ENCODE results near the gene ZNF207. TPM values are rescaled to one million over a fixed set of nuclear protein-coding genes. Genes with fewer than 3 reads are reported as not detected.

The ZNF207 gene
- total and polyA plus RNA-seq, 10 of the 15 experiments (the other 5 are each of a cell fraction or from before 2014, with no cell fraction given): 156 to 348 (median 205) TPM

DNA sequence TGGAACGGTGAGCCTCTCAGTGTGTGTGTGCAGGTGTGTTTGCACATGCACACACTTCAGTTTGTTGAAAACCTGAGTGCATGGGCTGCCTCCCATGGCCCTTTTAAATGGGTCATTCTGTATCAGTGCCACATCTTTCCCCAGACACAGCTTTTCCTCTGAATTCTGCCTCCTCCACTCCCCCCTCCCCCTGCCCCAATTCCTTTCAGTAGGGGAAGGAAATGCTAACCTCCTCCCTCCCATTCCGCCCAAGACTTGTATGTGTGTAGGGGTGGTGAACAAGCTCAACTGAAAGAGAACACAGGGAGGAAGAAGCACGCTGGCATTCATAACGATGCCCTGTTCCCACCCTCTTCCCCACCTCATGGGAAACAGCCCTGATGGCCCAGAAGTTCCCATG, 42.3 kb upstream of the ZNF207 start:
- intact Hi-C loops (cut with micrococcal nuclease; ENCODE audit: unreplicated experiment): no loop called here
- ChIA-PET CTCF (interaction anchor here (2.5 kb wide), 1 partner anchor 12 kb away, joined by 10 read pairs; no protein-coding TSS in a partner anchor), SMC1A (ENCODE audit: uncharacterized antibody, unreplicated experiment) (no interaction called here), RAD21 (ENCODE audit: unreplicated experiment) (no interaction called here), POLR2A (interaction anchor here (0.6 kb wide), 1 partner anchor 11 kb away, joined by 5 read pairs; no protein-coding TSS in a partner anchor)
- no peak for FAIRE-seq
- Histone ChIP-seq H3K9ac (ENCODE audit: control insufficient read depth, insufficient read depth, low read length) (no peak overlapping the region), H3K9me3 (replicated peaks; ENCODE audit: control insufficient read depth, insufficient read depth, low read length) (no peaks in the 10 kb centered on the region), H3K4me3 (no peak overlapping the region), H4K20me1 (ENCODE audit: control insufficient read depth, insufficient read depth) (no peaks in the 10 kb centered on the region), H3K27me3 (replicated peaks in 1 of 2; ENCODE audit: control insufficient read depth in 2 of 2, insufficient read depth in 2 of 2, low read length in 1 of 2) (peaks cover 0 to 9% of the 10 kb centered on the region in 2 experiments; a peak in 2 of 4 replicates), H2AFZ (ENCODE audit: control insufficient read depth, low read depth, low read length) (no peak overlapping the region), H3K4me1 (ENCODE audit: control insufficient read depth, insufficient read depth, low read length) (no peaks in the 10 kb centered on the region), H3K36me3 (ENCODE audit: control insufficient read depth in 2 of 2, insufficient read depth in 2 of 2, low read length in 1 of 2) (no peaks in the 10 kb centered on the region), H3K79me2 (ENCODE audit: control insufficient read depth, insufficient read depth, low read length) (no peaks in the 10 kb centered on the region), H3K4me2 (ENCODE audit: control insufficient read depth, insufficient read depth) (no peak overlapping the region), H3K27ac (ENCODE audit: control insufficient read depth, insufficient read depth) (no peak overlapping the region)
- no peak for DNase-seq (ENCODE audit: low read depth, low spot score)
- no TSS peak for BruUV-seq (replicated peaks)
- ATAC-seq: no peak
- in situ Hi-C loops (cut with MboI): no loop called here
- 4% methylated on average over 4 of the region's 4 CpGs for WGBS (ENCODE audit: insufficient coverage, insufficient replicate concordance, low lambda C conversion rate, missing lambda C conversion rate)
- TF ChIP-seq SIN3A (IDR thresholded peaks at IDR 0.05; ENCODE audit: low read depth, low read length): no peak
- TF ChIP-seq BCL11A (IDR thresholded peaks at IDR 0.05; ENCODE audit: low read depth, low read length): no peak
- no peak for TF ChIP-seq MTA2 (IDR thresholded peaks at IDR 0.05; ENCODE audit: low read depth)
- TF ChIP-seq BRCA1 (IDR thresholded peaks at IDR 0.05; ENCODE audit: low read depth, low read length): no peak
- TF ChIP-seq NFYA (IDR thresholded peaks at IDR 0.05; ENCODE audit: borderline replicate concordance, low read depth, low read length): no peak
- no peak for TF ChIP-seq PAX5 (IDR thresholded peaks at IDR 0.05; ENCODE audit: borderline replicate concordance, low read depth, low read length)
- no peak for TF ChIP-seq HDGF (IDR thresholded peaks at IDR 0.05)
- TF ChIP-seq, protein P1, sequence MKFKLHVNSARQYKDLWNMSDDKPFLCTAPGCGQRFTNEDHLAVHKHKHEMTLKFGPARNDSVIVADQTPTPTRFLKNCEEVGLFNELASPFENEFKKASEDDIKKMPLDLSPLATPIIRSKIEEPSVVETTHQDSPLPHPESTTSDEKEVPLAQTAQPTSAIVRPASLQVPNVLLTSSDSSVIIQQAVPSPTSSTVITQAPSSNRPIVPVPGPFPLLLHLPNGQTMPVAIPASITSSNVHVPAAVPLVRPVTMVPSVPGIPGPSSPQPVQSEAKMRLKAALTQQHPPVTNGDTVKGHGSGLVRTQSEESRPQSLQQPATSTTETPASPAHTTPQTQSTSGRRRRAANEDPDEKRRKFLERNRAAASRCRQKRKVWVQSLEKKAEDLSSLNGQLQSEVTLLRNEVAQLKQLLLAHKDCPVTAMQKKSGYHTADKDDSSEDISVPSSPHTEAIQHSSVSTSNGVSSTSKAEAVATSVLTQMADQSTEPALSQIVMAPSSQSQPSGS (IDR thresholded peaks at IDR 0.05; ENCODE audit: low read length): no peak
- TF ChIP-seq FOXM1 (IDR thresholded peaks at IDR 0.05; ENCODE audit: low read depth, low read length): no peak
- no peak for TF ChIP-seq TCF7 (IDR thresholded peaks at IDR 0.05; ENCODE audit: borderline replicate concordance)
- no peak for TF ChIP-seq ASH2L (IDR thresholded peaks at IDR 0.05; ENCODE audit: borderline replicate concordance, low read depth)
- TF ChIP-seq, protein P2, sequence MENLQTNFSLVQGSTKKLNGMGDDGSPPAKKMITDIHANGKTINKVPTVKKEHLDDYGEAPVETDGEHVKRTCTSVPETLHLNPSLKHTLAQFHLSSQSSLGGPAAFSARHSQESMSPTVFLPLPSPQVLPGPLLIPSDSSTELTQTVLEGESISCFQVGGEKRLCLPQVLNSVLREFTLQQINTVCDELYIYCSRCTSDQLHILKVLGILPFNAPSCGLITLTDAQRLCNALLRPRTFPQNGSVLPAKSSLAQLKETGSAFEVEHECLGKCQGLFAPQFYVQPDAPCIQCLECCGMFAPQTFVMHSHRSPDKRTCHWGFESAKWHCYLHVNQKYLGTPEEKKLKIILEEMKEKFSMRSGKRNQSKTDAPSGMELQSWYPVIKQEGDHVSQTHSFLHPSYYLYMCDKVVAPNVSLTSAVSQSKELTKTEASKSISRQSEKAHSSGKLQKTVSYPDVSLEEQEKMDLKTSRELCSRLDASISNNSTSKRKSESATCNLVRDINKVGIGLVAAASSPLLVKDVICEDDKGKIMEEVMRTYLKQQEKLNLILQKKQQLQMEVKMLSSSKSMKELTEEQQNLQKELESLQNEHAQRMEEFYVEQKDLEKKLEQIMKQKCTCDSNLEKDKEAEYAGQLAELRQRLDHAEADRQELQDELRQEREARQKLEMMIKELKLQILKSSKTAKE (IDR thresholded peaks at IDR 0.05; ENCODE audit: low read depth, poor library complexity, severe bottlenecking): no peak
- TF ChIP-seq CBX5 (IDR thresholded peaks at IDR 0.05; ENCODE audit: low read depth): no peak
- TF ChIP-seq, protein P3, sequence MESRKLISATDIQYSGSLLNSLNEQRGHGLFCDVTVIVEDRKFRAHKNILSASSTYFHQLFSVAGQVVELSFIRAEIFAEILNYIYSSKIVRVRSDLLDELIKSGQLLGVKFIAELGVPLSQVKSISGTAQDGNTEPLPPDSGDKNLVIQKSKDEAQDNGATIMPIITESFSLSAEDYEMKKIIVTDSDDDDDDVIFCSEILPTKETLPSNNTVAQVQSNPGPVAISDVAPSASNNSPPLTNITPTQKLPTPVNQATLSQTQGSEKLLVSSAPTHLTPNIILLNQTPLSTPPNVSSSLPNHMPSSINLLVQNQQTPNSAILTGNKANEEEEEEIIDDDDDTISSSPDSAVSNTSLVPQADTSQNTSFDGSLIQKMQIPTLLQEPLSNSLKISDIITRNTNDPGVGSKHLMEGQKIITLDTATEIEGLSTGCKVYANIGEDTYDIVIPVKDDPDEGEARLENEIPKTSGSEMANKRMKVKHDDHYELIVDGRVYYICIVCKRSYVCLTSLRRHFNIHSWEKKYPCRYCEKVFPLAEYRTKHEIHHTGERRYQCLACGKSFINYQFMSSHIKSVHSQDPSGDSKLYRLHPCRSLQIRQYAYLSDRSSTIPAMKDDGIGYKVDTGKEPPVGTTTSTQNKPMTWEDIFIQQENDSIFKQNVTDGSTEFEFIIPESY (IDR thresholded peaks at IDR 0.05): no peak
- no peak for TF ChIP-seq MYC (IDR thresholded peaks at IDR 0.05; ENCODE audit: insufficient read depth, insufficient read length, insufficient replicate concordance, low read length, severe bottlenecking)
- no peak for TF ChIP-seq POLR2AphosphoS5 (IDR thresholded peaks at IDR 0.05; ENCODE audit: low read length)
- no peak for TF ChIP-seq SMAD5 (IDR thresholded peaks at IDR 0.05; ENCODE audit: low read depth)
- TF ChIP-seq, protein P4, sequence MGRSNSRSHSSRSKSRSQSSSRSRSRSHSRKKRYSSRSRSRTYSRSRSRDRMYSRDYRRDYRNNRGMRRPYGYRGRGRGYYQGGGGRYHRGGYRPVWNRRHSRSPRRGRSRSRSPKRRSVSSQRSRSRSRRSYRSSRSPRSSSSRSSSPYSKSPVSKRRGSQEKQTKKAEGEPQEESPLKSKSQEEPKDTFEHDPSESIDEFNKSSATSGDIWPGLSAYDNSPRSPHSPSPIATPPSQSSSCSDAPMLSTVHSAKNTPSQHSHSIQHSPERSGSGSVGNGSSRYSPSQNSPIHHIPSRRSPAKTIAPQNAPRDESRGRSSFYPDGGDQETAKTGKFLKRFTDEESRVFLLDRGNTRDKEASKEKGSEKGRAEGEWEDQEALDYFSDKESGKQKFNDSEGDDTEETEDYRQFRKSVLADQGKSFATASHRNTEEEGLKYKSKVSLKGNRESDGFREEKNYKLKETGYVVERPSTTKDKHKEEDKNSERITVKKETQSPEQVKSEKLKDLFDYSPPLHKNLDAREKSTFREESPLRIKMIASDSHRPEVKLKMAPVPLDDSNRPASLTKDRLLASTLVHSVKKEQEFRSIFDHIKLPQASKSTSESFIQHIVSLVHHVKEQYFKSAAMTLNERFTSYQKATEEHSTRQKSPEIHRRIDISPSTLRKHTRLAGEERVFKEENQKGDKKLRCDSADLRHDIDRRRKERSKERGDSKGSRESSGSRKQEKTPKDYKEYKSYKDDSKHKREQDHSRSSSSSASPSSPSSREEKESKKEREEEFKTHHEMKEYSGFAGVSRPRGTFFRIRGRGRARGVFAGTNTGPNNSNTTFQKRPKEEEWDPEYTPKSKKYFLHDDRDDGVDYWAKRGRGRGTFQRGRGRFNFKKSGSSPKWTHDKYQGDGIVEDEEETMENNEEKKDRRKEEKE (IDR thresholded peaks at IDR 0.05): no peak
- TF ChIP-seq ZNF24 (IDR thresholded peaks at IDR 0.05): no peak
